Right renal pelvis (tissue), 4 donors: ENCODE data around the gene SWAP70. TPM values are rescaled to one million over a fixed set of nuclear protein-coding genes. Genes with fewer than 3 reads are reported as not detected.
"Not testable (repeated sequence)": the region's sequence is repeated elsewhere in the genome, so short reads cannot be mapped to it uniquely, and the experiment has no call there.

Experiments
- DNase-seq, 4 donors: peaks; one replicate each; pipeline ENCODE4 v3.0.0-alpha.2; 2013; ENCODE audit warnings: low read depth in 4 of 4, low spot score in 3 of 4, missing footprints in 1 of 4
- polyA plus RNA-seq, 4 donors: library from polyadenylated mRNA; unstranded; fragments of 120-200 nt; gene quantifications; one replicate each; pipeline ENCODE4 v1.2.1, GENCODE V29; 2013; ENCODE audit not compliant: insufficient read length in 4 of 4

The SWAP70 gene
- polyA plus RNA-seq, 4 donors = 25.0 to 30.2 (median 28.4) TPM

DNA sequence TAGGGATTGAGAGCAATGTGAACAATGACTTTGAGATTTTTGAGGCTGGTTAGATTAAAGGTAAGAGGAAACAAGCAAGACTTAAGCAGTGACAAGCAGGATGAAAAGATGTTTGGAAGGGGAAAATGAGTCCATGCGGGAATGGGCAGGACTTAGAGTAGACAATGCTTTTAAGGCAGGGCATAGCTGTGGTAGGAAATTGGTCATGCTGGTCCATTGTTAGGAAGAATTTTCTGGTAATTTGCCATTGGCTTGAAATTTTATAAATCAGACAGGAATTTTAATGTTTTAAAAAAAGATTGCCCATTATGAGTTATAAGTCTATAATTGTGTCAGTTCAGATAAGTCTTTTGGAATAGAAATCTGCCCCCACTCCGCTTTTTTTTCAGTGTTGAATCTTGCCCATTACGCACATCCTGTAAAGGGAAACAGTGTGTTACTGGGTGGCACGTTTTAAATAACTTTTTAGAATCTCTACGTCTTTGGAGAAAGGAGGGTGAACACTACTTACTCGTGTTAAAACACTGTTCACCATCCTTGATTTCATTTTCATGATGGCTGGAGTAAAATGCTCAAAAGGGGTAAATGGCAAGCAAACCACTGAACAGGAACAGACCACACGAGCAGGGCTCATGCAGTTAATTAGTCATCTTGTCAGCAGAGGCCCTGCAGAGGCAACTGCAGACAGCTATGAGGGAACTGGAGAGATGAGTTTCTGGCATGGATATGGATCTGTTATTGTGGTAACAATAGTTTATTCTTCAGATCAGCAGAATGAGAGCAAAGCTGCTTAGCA is 25.0 kb downstream of the SWAP70 start:
- no peak for DNase-seq

DNA sequence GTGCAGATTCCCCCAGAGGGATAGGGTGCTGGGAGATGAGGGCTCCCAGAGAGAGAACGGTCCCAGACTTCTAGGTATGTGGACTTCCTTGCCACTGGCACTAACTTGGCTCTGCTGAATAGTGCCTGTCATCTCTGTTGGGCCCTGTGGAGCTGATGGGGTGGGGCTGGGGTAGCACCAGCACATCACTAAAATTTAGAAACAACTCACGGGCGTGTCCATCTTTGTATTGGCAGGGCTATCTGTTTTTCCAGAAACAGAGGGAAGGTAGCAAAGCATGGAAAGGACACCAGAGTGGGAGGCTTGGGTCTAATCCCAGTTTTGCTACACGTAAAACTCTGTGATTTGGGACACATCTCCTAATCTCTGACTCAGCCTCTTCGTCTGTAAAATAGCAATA is 25.8 kb downstream of the SWAP70 start:
- no peak for DNase-seq

DNA sequence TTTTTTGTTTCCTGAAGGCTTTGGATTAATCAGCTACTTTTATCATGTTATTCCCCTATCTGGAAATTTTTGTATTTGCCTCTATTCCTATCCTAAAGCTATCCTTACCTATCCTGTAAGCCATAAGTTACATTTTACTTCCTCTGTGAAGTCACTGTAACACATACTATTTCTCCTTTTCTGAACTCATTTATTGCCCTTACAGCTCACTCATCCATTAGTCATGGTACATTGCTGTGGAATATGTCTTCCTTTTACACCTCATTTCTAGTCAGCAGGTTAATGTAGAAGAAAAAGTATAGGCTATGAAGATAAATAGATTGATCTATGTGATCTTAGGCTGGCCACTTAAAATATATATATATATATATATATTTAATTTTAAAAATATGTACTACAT is 28.0 kb downstream of the SWAP70 start:
- DNase-seq = no peak

DNA sequence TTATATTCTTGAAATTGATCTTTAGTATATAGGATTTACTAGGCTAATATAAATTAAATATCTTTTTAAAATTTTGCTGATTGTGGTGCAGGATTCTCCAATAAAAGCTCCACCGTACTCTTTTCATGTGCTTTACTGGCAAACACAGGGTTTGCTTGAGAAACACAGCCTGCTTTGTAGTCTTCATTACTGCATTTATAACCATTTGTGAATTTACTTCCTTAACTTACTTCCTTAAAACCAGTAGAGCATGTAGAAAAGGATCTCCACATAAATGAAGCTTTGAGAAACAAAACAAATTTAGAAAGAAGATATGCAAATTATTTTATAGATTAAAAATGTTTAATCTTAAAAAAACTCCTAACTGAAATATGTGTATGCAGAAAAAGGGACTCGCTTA is 28.8 kb downstream of the SWAP70 start:
- DNase-seq = no peak

DNA sequence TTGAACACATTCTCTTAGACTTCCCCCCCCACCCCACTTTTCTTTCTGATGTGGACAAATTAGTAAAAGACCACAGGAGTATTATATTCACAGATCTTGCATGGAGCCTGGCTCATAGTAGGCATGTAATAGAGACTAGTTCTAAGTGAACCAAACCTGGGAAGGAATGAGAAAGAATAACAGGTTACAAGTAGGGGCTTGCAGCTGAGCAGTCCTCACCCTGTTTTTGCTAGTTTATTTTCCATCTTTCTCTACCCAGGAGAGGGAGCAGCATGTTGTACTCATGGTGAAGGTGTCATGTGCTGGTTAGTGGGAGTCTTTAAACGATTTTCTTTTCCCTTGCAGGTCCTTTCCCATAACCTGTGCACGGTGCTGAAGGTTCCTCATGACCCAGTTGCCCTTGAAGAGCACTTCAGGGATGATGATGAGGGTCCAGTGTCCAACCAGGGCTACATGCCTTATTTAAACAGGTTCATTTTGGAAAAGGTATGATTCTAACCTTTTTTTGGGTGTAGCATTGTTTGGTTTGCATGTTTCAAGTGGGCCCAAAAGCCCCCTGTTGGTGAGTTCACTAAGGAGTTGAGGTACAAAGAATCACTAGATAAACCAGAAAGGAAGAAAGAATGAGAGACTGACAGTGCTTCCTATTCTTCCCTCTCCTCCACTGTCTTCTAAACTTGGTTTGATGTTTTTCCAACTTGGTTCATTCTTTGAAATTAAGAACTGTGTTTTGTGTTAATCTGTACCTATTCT is 30.1 kb downstream of the SWAP70 start:
- no peak for DNase-seq

DNA sequence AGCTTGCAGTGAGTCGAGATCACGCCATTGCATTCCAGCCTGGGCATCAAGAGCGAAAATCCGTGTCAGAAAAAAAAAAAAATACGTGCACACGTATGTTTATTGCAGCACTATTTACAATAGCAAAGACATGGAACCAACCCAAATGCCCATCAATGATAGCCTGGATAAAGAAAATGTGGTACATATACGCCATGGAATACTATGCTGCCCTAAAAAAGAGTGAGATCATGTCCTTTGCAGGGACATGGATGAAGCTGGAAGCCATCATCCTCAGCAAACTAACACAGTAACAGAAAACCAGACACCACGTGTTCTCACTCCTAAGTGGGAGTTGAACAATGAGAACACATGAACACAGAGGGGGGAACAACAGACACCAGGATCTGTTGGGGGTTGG is 31.4 kb downstream of the SWAP70 start:
- not testable (repeated sequence) for DNase-seq

DNA sequence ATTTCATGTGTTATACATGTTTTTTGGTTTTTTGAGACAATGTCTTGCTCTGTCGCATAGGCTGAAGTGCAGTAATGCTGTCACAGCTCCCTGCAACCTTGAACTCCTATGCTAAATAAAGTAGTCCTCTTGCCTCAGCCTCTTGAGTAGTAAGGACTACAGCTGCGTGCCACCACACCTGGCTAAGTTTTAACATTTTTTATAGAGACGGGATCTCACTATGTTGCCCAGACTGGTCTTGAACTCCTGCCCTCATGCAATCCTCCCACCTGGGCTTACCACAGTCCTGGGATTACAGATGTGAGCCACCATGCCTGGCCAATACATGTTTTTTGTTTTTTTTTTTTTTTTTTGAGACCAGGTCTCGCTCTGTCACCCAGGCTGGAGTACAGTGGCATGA is 33.9 kb downstream of the SWAP70 start:
- no peak for DNase-seq

DNA sequence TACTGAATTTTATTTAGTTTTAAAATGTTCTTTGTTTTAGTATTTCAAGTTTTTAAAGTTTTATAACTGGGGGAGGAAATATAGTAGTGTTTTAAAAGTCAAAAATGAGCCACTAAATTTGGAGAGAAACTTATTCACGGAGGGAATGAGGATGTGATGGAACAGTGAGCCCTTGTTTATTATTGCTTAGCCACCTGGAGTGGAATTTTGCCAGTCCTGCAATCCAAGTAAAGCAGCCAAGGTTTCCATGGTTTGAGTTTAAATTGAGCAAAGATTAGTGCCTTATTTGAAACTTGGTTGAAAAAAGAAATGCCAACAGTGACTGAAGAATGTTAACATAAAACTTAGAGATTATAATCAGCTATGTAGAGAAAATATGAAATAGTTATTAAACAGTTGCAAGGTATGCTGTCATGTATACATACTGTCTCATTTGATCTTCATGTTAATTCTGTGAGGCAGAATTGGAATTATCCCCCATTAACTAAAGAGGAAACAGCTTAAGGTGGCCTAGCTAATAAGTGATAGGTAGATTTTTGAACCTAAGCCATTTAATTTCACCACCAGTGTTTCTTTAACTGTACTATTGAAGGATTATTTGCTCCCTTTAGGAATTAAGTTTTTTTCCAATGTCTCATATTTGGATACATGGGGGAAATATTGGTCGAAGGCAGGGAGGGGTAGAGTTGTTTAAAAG is 36.4 kb downstream of the SWAP70 start:
- DNase-seq = no peak

DNA sequence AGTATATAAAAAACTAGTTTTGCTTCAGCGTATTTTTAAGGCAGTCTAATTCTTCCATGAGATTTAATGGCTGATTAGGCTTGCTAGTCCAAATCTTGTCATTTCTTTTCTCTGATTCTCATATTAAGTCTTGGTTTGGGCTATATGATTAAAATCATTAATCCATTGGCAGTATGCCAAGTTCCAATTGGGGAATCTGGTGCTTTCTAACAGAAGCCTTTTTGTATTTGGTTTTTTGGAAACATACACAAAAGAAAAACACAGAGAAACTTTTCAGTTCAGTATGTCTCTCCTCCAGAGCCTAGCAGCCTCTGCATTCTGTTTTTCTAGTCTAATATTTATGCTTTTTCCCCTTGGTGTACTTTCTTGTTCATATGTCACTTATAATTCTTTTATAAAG is 37.9 kb downstream of the SWAP70 start:
- DNase-seq = no peak

DNA sequence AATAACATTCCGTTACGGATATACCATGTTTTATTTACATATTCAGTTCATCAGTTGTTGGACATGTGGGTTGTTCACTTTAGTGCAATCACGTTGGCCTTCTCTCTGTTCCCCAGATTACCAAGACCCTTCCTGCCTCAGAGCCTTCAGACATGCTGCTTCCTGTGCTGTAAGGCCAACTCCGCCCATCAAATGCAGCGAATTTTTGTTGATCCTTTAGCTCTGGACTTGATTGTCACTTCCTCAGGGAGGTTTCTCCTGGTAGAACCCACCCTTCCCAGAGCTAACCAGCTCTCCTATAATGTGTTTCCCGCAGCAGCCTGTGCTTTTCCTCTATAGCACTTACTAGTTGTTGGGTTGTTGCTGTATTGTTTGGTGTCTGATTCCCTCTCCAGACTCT is 39.4 kb downstream of the SWAP70 start:
- DNase-seq = no peak

DNA sequence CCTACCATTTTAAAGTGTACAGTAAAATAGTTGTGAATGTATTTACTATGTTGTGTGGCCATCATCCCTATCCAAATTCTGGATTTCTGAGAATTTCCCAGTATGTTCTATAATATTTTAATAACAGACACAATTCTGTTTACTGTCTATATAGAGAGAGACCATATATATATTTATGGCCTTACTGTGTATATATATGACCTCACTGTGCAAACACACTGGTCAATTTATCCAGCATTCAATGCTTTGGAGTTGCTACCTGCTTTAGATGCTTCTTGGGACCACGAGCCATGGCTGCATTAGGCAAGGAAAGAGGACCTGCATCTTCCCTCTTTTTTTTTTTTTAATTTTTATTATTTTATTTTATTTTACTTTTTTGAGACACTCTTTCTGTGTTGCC is 40.2 kb downstream of the SWAP70 start:
- DNase-seq = no peak

DNA sequence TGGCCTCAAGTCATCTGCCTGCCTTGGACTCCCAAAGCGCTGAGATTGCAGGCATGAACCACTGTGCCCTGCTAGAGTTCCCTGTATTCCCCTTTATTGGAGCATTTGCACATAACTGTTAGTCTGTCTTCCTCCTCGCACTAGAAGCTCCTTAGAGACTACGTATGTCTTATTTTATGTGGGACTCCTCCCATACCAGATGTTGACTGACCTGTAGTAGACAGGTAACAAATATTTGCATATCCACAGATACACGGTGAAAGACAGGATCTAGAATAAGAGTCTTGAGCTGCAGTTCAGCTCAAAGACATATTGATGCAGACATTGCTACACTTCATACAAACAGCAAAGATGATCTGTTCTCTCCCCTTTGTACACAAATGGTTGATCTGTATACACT is 40.7 kb downstream of the SWAP70 start:
- no peak for DNase-seq

DNA sequence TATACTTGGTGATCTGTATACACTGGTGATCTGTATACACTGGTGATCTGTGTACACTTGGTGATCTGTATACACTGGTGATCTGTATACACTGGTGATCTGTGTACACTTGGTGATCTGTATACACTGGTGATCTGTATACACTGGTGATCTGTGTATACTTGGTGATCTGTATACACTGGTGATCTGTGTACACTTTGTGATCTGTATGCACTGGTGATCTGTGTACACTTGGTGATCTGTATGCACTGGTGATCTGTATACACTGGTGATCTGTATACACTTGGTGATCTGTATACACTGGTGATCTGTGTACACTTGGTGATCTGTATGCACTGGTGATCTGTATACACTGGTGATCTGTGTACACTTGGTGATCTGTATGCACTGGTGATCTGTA is 41.5 kb downstream of the SWAP70 start:
- DNase-seq = not testable (repeated sequence)

DNA sequence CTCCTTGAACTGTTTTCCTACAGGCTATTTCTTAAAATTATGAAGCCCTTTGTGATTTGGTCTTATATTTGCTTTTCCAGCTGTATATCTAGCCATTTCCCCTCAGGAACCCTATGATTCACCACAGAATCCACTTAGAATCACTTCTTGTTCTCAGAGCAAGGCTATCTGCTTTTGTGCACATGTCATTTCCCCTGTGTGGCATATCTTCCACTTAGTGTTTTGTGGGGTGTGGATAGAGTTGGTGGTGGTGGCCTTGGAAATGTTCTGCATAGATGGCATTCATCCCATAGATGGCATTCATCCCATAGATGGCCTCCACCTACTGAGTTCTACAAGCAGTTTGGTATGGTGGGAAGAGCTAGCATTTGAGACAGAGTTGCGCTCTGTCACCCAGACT is 44.7 kb downstream of the SWAP70 start:
- no peak for DNase-seq

DNA sequence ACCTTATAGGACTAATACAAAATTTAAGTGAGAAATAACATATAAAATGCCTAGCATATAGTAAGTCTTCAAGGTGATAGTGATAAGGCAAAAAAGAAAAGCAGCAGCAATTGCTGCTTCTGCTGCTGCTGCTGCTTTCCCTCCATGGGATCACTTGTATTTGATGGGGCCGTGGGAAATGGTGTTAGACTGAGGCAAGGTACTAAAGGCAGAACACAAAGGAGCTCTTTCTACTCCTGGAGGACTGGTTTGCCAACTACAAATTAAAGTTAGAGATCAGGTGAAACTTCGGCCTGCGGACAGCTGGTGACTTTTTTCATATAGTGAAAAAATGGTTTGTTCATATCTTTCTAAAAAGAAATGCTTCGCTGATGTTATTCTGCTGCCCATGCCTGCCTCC is 46.3 kb downstream of the SWAP70 start:
- DNase-seq = no peak

DNA sequence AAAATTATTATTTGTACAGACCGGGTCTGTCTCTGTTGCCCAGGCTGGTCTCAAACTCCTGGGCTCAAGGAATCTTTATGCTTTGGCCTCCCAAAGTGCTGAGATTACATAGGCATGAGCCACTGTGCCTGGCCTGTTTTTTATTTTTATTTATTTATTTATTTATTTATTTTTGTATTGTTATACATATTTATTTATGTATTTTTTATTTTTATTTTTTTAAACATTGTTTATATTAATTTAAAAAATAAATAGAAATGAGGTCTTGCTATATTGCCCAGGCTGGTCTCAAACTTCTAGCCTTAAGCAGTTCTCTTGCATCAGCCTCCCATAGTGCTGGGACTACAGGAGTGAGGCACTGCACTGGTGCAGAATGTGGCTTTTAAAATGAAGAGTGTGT is 47.0 kb downstream of the SWAP70 start:
- no peak for DNase-seq

DNA sequence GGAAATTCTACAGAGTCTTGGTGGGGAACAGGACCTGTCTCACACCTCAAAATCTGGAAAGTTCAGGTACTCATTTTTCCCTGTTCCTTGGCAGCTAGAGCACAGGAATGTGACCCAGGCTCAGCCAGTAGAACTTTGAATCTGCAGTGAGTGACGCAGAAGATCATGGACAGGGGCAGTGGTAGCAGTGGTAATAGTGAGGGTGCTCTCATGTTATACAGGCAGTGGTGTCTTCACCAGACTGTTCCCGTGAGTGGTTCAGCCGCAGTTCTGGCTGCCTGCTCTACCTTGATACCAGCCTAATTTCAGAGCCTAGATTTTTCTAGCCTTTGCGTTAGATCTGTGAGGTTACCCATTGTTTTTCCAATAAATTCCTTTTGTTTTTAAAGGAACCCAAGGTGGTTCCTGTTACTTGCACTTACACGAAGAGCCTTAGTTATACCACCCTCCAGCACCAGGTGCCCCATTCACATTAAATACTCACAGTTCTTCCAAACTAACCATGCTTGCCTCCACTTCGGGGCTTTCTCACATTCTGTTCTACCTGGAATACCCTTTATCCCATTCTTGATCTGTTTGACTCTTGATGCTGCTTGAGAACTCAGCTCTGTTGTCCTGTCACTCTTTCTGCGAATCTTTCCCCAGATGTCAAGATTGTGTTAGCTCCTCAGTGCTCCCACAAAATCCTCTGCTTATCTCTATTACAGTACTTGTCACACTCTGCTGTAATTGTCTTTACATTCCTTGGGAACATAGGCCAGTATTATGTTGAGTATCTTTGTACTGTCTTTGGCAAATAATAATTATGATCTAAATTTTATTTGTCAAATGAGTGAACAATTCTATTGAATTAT is 47.8 kb downstream of the SWAP70 start:
- DNase-seq = no peak

DNA sequence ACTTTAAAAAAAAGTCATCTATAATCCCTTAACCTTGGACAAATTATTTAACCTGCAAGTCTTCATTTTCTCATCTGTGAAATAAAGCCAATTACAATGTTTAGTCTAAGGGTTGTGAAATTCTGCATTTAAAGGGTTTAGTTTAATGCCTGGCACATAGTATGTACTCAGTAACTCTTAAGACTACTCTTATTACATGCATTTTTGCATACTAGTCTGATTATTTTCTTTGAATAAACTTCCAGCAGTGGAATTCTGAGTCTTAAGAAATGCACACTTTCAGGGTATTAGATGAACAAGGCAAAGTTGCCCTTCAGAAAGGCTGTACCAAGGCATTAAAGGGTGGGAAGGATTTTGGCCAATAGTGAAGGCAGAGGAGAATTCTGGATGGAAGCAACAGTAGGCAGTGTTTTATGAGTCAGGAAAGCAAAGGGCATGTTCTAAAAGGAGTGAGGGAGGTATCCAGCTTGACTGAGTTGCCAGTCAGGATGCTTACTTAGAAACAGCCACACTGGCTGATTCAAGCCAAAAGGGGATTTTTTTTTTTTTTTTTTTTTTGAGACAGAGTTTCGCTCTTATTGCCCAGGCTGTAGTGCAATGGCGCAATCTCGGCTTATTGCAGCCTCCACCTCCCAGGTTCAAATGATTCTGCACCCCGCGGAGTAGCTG is 50.5 kb downstream of the SWAP70 start:
- DNase-seq = no peak

DNA sequence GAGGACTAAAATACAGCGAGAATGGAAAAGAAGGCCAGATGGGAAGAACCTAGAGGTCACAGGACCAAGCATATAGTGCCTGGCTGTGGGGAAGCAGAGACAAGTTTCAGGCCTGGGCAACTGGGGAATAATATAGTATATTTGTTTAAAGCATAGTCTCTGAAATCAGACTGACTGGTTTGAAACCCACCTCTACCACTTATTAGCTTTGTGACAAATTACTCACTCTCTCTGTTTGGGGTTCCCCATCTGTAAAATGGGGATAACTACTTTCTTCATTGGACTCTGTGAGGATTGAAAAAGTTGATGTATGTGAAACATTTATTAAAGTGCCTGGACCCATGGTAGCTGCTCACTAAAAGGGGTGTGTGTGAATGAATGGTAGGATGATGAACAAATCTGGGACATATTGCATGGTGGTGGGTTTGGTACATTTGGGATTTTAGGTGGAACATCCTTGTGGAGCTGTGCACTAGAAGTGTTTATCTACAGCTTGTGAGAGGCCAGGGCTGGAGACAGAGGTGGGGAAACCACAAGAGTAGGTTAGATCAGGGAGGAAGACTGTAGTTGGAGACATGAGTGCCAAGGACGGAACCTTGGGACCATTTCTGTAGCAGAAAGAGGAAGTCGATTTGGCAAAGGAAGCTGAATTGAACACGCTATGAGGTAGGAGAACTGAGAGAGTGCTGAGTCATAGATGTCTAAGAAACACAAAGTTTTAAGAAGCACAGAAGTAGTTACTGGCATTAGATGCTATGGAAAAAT is 52.6 kb downstream of the SWAP70 start:
- DNase-seq = no peak

DNA sequence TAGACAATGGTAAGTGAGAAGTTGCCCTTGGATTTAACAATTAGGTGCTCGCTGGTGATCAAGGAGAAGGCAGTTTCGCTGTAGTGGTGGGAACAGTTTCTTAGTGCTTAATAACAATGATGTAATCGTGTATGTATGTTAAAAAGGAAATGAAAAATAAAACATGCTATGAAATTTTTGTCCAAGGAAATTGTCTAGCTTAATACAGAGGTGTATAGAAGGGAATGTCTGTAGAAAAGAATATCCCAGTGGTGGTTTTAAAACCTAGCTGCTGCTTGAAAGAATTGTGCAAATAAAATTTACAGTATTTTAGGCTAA is 53.1 kb downstream of the SWAP70 start:
- DNase-seq = no peak
